ENCODE measurements around the gene AKNAD1. TPM values are rescaled to one million over a fixed set of nuclear protein-coding genes. Genes with fewer than 3 reads are reported as not detected.

AKNAD1 gene
- total and polyA plus RNA-seq, 2 of the 8 experiments (the other 6 are each of a cell fraction or from before 2014, with no cell fraction given), result not detected

DNA sequence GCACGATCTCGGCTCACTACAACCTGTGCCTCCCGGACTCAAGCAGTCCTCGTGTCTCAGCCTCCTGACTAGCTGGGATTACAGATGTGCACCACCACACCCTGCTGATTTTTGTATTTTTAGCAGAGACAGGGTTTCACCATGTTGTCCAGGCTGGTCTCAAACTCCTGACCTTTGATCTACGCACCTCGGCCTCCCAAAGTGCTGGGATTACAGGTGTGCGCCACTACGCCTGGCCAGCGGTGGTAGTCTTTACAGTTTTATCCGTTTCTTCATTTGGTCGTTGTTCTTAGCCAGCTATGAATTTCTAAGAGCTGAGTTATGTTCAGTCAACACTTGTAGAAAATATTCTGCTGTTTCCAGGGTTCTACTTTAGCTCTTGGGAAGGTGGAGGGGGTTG, 53.3 kb downstream of the AKNAD1 start (continued):
- TF ChIP-seq MAFK (IDR thresholded peaks at IDR 0.05; ENCODE audit: low read depth, low read length), result no peak
- no peak for TF ChIP-seq POLR2A (IDR thresholded peaks at IDR 0.05; ENCODE audit: control extremely low read depth in 1 of 2, low read depth in 2 of 2, low read length in 2 of 2)

DNA sequence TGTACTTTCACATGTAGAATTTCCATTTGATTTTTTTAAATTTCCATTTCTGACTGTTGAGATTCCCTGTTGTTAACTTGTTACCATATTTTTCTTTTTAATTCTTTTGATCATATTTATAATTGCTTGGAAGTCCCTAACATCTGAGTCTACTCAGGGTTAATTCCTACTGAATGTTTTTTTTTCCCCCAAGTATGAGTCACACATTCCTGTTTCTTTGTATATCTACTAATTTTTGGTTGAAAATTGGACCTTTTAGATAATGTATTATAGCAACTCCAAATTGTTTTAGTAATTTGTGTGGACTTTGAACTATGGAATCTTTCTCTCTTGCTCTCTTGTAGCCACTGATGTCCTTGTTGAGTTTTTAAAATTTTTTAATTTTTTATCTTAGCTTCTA, 55.8 kb downstream of the AKNAD1 start:
- Histone ChIP-seq H3K4me3 (ENCODE audit: extremely low read depth in 1 of 4, insufficient read depth in 2 of 4, low read depth in 3 of 4, low read length in 4 of 4) (no peak overlapping the region), H3K18ac (ENCODE audit: extremely low read depth, low read length) (no peak overlapping the region), H3K14ac (ENCODE audit: insufficient read length) (no peak overlapping the region), H3K4me1 (replicated peaks in 1 of 4; ENCODE audit: control insufficient read depth in 3 of 4, insufficient read depth in 4 of 4, low read length in 3 of 4) (no peaks in the 10 kb centered on the region), H2BK5ac (ENCODE audit: low read depth, low read length) (no peak overlapping the region), H4K91ac (replicated peaks; ENCODE audit: insufficient read length, low read length) (no peak overlapping the region), H3K23me2 (ENCODE audit: low read depth, low read length) (no peaks in the 10 kb centered on the region), H3K56ac (replicated peaks; ENCODE audit: insufficient read length, low read depth, low read length) (no peak overlapping the region), H2AK5ac (ENCODE audit: low read depth, low read length) (no peak overlapping the region), H2BK12ac (ENCODE audit: low read depth, low read length) (no peak overlapping the region), H3K9me3 (ENCODE audit: insufficient read depth in 2 of 2, low read depth in 1 of 2, low read length in 1 of 2) (no peaks in the 10 kb centered on the region), H3K79me1 (ENCODE audit: low read depth, low read length) (no peaks in the 10 kb centered on the region), H3K23ac (ENCODE audit: insufficient read length) (no peak overlapping the region), H4K8ac (ENCODE audit: extremely low read depth, insufficient read depth, low read length) (no peak overlapping the region), H2BK120ac (replicated peaks; ENCODE audit: low read depth, low read length) (no peak overlapping the region), H3K79me2 (ENCODE audit: control insufficient read depth in 1 of 2, insufficient read depth in 2 of 2, low read length in 2 of 2) (no peaks in the 10 kb centered on the region), H3K9ac (replicated peaks in 1 of 4; ENCODE audit: extremely low read depth in 1 of 4, low read depth in 3 of 4, low read length in 3 of 4) (no peak overlapping the region), H2BK15ac (ENCODE audit: low read length) (no peak overlapping the region), H2BK20ac (ENCODE audit: low read length) (no peak overlapping the region), H3K36me3 (ENCODE audit: control insufficient read depth in 2 of 4, insufficient read depth in 4 of 4, low read length in 3 of 4) (peaks cover 0 to 16% (median 0%) of the 10 kb centered on the region in 4 experiments; a peak in 5 of 8 replicates), H4K20me1 (replicated peaks in 1 of 2; ENCODE audit: control insufficient read depth in 1 of 2, insufficient read depth in 2 of 2, low read length in 2 of 2) (no peaks in the 10 kb centered on the region), H3K4me2 (ENCODE audit: insufficient read depth in 1 of 2, low read depth in 2 of 2, low read length in 2 of 2) (no peak overlapping the region), H2AFZ (ENCODE audit: low read length) (no peak overlapping the region), H3K27me3 (replicated peaks in 1 of 4; ENCODE audit: control insufficient read depth in 3 of 4, extremely low read depth in 1 of 4, insufficient read depth in 3 of 4, low read length in 3 of 4) (no peaks in the 10 kb centered on the region), H3K4ac (replicated peaks; ENCODE audit: insufficient read length, low read depth, low read length) (no peak overlapping the region), H3K27ac (ENCODE audit: low read depth, low read length) (no peak overlapping the region), H4K5ac (ENCODE audit: insufficient read length, low read depth, low read length) (no peak overlapping the region)
- TF ChIP-seq POU5F1 (IDR thresholded peaks at IDR 0.05; ENCODE audit: low read depth, low read length) (no peak), SP1 (IDR thresholded peaks at IDR 0.05; ENCODE audit: low read depth, low read length) (no peak), RFX5 (IDR thresholded peaks at IDR 0.05; ENCODE audit: borderline replicate concordance, low read depth, low read length) (no peak), SIRT6 (IDR thresholded peaks at IDR 0.05; ENCODE audit: low read length) (no peak), EGR1 (IDR thresholded peaks at IDR 0.05; ENCODE audit: borderline replicate concordance, low read depth, low read length) (no peak), TCF12 (IDR thresholded peaks at IDR 0.05; ENCODE audit: low read depth, low read length) (no peak), CEBPB (IDR thresholded peaks at IDR 0.05; ENCODE audit: low read depth, low read length) (no peak), EP300 (IDR thresholded peaks at IDR 0.05; ENCODE audit: borderline replicate concordance in 1 of 2, low read depth in 2 of 2, low read length in 2 of 2) (no peak), POLR2A (IDR thresholded peaks at IDR 0.05; ENCODE audit: control extremely low read depth in 1 of 2, low read depth in 2 of 2, low read length in 2 of 2) (no peak), RAD21 (IDR thresholded peaks at IDR 0.05 in 1 of 2, conservative IDR thresholded peaks at IDR 0.05 in 1 of 2; ENCODE audit: low read depth in 2 of 2, low read length in 2 of 2) (no peak), FOSL1 (IDR thresholded peaks at IDR 0.05; ENCODE audit: insufficient read depth, low read depth, low read length) (no peak), TEAD4 (IDR thresholded peaks at IDR 0.05; ENCODE audit: low read depth, low read length) (no peak)
- CTCF ChIA-PET (ENCODE audit: partially characterized antibody), result no interaction called here
- DNase-seq (ENCODE audit: low read depth in 1 of 2, low spot score in 2 of 2) (no peak), FAIRE-seq (no peak)
- POLR2A ChIA-PET (ENCODE audit: partially characterized antibody), result interaction anchor here (1.6 kb wide), 1 partner anchor 17 kb away, joined by 3 read pairs; no protein-coding TSS in a partner anchor
